Breast epithelium (tissue), 3 donors: Measurements from ENCODE around the gene TUBGCP2.

ENCODE experiments used
- CTCF ChIP-seq, 3 donors: fragments of 450-650 bp; IDR thresholded peaks; one replicate each; pipeline ENCODE4 v1.5.1; 2016 to 2017; ENCODE audit warnings: antibody characterized with exemption in 3 of 3, mild to moderate bottlenecking in 3 of 3, moderate library complexity in 3 of 3
- POLR2A ChIP-seq: fragments of 450-650 bp; IDR thresholded peaks from one replicate; pipeline ENCODE4 v1.6.1; 2016; ENCODE audit warnings: antibody characterized with exemption, mild to moderate bottlenecking, moderate library complexity

- TF ChIP-seq CTCF (IDR thresholded peaks at IDR 0.05) (no peak), POLR2A (no peak)
Observed at GRCh38 chr10:133272301-133272963, 36.2 kb downstream of the TUBGCP2 start.
